Sigmoid colon (tissue), 7 donors: ENCODE data around the gene TENM3. TPM values are rescaled to one million over a fixed set of nuclear protein-coding genes. Genes with fewer than 3 reads are reported as not detected.

Experiments
- DNase-seq: peaks from one replicate; pipeline ENCODE4 v3.0.0-alpha.2; 2019
- H3K27ac ChIP-seq, 4 donors: fragments of 200-600 bp; sonication (generic); one replicate each; pipeline ENCODE4 v1.5.1; 2016 to 2019; ENCODE audit warnings: mild to moderate bottlenecking in 1 of 4
- H3K27me3 ChIP-seq, 3 donors: fragments of 200-600 bp; sonication (generic); one replicate each; pipeline ENCODE4 v1.5.1; 2019; ENCODE audit warnings: mild to moderate bottlenecking in 1 of 3
- H3K36me3 ChIP-seq, 4 donors: fragments of 200-600 bp; sonication (generic); one replicate each; pipeline ENCODE4 v1.5.1; 2016 to 2019
- H3K4me1 ChIP-seq, 4 donors: fragments of 200-600 bp; sonication (generic); one replicate each; pipeline ENCODE4 v1.5.1; 2017 to 2019
- H3K4me3 ChIP-seq, 4 donors: fragments of 200-600 bp; sonication (generic); one replicate each; pipeline ENCODE4 v1.5.1; 2017 to 2019; ENCODE audit warnings: mild to moderate bottlenecking in 2 of 4, moderate library complexity in 1 of 4
- H3K9me3 ChIP-seq, 4 donors: fragments of 200-600 bp in 3 of 4; sonication (generic) in 3 of 4; one replicate each; pipeline versions ENCODE4 v1.5.1 to v1.6.1; 2013 to 2019
- EP300 ChIP-seq, 4 donors: sonication (generic); formaldehyde crosslinking; IDR thresholded peaks; one replicate each; pipeline ENCODE4 v1.6.1; 2017; ENCODE audit warnings: antibody characterized with exemption in 4 of 4
- POLR2A ChIP-seq, 2 donors: fragments of 450-650 bp; IDR thresholded peaks; one replicate each; pipeline ENCODE4 v1.6.1; 2016; ENCODE audit warnings: antibody characterized with exemption in 2 of 2, mild to moderate bottlenecking in 2 of 2, moderate library complexity in 2 of 2
- POLR2AphosphoS5 ChIP-seq, 4 donors: sonication (generic); formaldehyde crosslinking; IDR thresholded peaks; one replicate each; pipeline ENCODE4 v1.6.1; 2017; ENCODE audit warnings: antibody characterized with exemption in 4 of 4
- WGBS, 2 donors: extraction: QIAGEN DNeasy Blood & Tissue Kit; methylation state at CpG; one replicate each; pipeline ENCODE4 v1.1.7; 2013; 5-methylcytosine and 5-hydroxymethylcytosine counted together
- intact Hi-C: fragments of 100-400 bp; cut with DNase I; formaldehyde crosslinking; loops from one replicate; pipeline ENCODE4 v1.15.1; 2023
- polyA plus RNA-seq, 3 donors: library from polyadenylated mRNA; stranded (reverse); fragments of 200-250 nt; gene quantifications; one replicate each; pipeline ENCODE4 v1.2.3, GENCODE V29; 2013
- total RNA-seq, 4 donors: library from RNA; depleted of rRNA; stranded (reverse); fragments of >200 nt; gene quantifications; one replicate each; pipeline ENCODE4 v1.1.0, GENCODE V29; 2016
- TF ChIP-seq, protein P1 (sequence below), 4 experiments: fragments of 450-650 bp in 3 of 4; fragments of 200-600 bp in 1 of 4; IDR thresholded peaks; one replicate each; pipeline ENCODE4 v1.5.1; 2016 to 2019; ENCODE audit warnings: antibody characterized with exemption in 4 of 4, mild to moderate bottlenecking in 3 of 4, moderate library complexity in 2 of 4
- donor health status: healthy with polysubstance abuse.
- donor health status: Bipolar disorder and iron deficiency.
- donor health status: healthy.

The TENM3 gene
- total and polyA plus RNA-seq, 7 donors = 0.60 to 82.3 (median 37.8) TPM; not detected in 1

DNA sequence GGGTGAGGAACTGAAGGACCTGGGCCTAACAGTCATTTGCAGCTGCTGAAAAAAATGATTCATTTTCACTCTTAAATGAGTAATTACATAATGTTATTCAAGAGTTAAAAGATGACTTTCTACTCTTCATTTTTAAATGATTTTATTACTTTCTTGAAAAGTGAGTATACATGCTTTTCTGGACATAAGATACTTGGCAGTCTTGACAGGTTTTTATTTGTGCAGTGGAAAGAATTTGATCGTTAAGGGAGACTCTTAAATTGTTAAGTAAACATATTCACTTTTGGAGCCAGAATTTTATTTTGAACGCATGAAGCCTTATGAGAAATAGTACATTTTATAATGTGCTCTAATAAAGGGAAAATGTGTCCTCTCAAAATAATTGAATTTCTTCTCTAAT, 245.7 kb downstream of the TENM3 start:
- intact Hi-C loops = loop anchor here (5.0 kb wide), 1 partner anchor 63 kb away; no protein-coding TSS in a partner anchor
- DNase-seq = no peak
- Histone ChIP-seq H3K27me3 (no peaks in the 10 kb centered on the region), H3K27ac (no peak overlapping the region), H3K36me3 (no peaks in the 10 kb centered on the region), H3K4me1 (peaks cover 0 to 40% (median 18%) of the 10 kb centered on the region in 4 donors), H3K4me3 (no peak overlapping the region), H3K9me3 (no peaks in the 10 kb centered on the region)
- TF ChIP-seq POLR2AphosphoS5 (IDR thresholded peaks at IDR 0.05) = no peak
- TF ChIP-seq, protein P1, sequence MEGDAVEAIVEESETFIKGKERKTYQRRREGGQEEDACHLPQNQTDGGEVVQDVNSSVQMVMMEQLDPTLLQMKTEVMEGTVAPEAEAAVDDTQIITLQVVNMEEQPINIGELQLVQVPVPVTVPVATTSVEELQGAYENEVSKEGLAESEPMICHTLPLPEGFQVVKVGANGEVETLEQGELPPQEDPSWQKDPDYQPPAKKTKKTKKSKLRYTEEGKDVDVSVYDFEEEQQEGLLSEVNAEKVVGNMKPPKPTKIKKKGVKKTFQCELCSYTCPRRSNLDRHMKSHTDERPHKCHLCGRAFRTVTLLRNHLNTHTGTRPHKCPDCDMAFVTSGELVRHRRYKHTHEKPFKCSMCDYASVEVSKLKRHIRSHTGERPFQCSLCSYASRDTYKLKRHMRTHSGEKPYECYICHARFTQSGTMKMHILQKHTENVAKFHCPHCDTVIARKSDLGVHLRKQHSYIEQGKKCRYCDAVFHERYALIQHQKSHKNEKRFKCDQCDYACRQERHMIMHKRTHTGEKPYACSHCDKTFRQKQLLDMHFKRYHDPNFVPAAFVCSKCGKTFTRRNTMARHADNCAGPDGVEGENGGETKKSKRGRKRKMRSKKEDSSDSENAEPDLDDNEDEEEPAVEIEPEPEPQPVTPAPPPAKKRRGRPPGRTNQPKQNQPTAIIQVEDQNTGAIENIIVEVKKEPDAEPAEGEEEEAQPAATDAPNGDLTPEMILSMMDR (IDR thresholded peaks at IDR 0.05) = no peak
- TF ChIP-seq POLR2A (IDR thresholded peaks at IDR 0.05) = no peak
- TF ChIP-seq EP300 (IDR thresholded peaks at IDR 0.05) = no peak
- 12 to 56% methylated on average over 2 of the region's 2 CpGs for WGBS, 2 donors

- Histone ChIP-seq H3K27ac (no peak overlapping the region), H3K4me3 (no peak overlapping the region), H3K36me3 (no peaks in the 10 kb centered on the region), H3K9me3 (no peaks in the 10 kb centered on the region), H3K27me3 (no peaks in the 10 kb centered on the region), H3K4me1 (peaks cover 0 to 40% (median 18%) of the 10 kb centered on the region in 4 donors)
- intact Hi-C loops = loop anchor here (5.0 kb wide), 1 partner anchor 63 kb away; no protein-coding TSS in a partner anchor
- TF ChIP-seq EP300 (IDR thresholded peaks at IDR 0.05) (no peak), POLR2AphosphoS5 (IDR thresholded peaks at IDR 0.05) (no peak), POLR2A (IDR thresholded peaks at IDR 0.05) (no peak)
- TF ChIP-seq, protein P1 (IDR thresholded peaks at IDR 0.05) = no peak
- DNase-seq = no peak
- WGBS, 2 donors = 90 to 91% methylated on average over 2 of the region's 2 CpGs
These were observed 246.4 kb downstream of the TENM3 start for GRCh38 chr4:182489607-182490006.

- peak overlapping the region in 1 of 4 donors; percentile 23 for H3K4me3 ChIP-seq
- H3K27me3 ChIP-seq = no peaks in the 10 kb centered on the region
- no peak for TF ChIP-seq POLR2A (IDR thresholded peaks at IDR 0.05)
- TF ChIP-seq, protein P1 (IDR thresholded peaks at IDR 0.05) = no peak
- TF ChIP-seq EP300 (IDR thresholded peaks at IDR 0.05) = no peak
- TF ChIP-seq POLR2AphosphoS5 (IDR thresholded peaks at IDR 0.05) = no peak
- intact Hi-C loops = no loop called here
- no peak for DNase-seq
- no peaks in the 10 kb centered on the region for H3K9me3 ChIP-seq
- peak overlapping the region in 3 of 4 donors; percentile 12 to 63 (median 56) for H3K27ac ChIP-seq
- H3K4me1 ChIP-seq = peaks cover 0 to 40% (median 18%) of the 10 kb centered on the region in 4 donors
- no peaks in the 10 kb centered on the region for H3K36me3 ChIP-seq
These were observed 248.5 kb downstream of the TENM3 start for GRCh38 chr4:182491719-182492118.

GRCh38 chr4:182492423-182492822, 249.2 kb downstream of the TENM3 start:
- 11 to 12% methylated on average over 3 of the region's 3 CpGs for WGBS, 2 donors
- peak in 2 of 4 donors; percentile 7 to 32 for TF ChIP-seq POLR2AphosphoS5 (IDR thresholded peaks at IDR 0.05)
- no peak for TF ChIP-seq POLR2A (IDR thresholded peaks at IDR 0.05)
- TF ChIP-seq, protein P1 (IDR thresholded peaks at IDR 0.05) = no peak
- TF ChIP-seq EP300 (IDR thresholded peaks at IDR 0.05) = no peak
- peak overlapping the region in 3 of 4 donors; percentile 12 to 63 (median 56) for H3K27ac ChIP-seq

GRCh38 chr4:182493377-182493776, 250.2 kb downstream of the TENM3 start:
- 82 to 87% methylated on average over 3 of the region's 3 CpGs for WGBS, 2 donors
- DNase-seq = no peak
- intact Hi-C loops = no loop called here
- Histone ChIP-seq H3K27me3 (no peaks in the 10 kb centered on the region), H3K4me1 (peaks cover 0 to 33% (median 15%) of the 10 kb centered on the region in 4 donors), H3K9me3 (no peaks in the 10 kb centered on the region), H3K4me3 (no peak overlapping the region), H3K27ac (peak overlapping the region in 1 of 4 donors; percentile 56), H3K36me3 (no peaks in the 10 kb centered on the region)
- TF ChIP-seq, protein P1 (IDR thresholded peaks at IDR 0.05) = no peak
- TF ChIP-seq POLR2A (IDR thresholded peaks at IDR 0.05) (no peak), POLR2AphosphoS5 (IDR thresholded peaks at IDR 0.05) (no peak), EP300 (IDR thresholded peaks at IDR 0.05) (no peak)

More at GRCh38 chr4:182492423-182492822, 249.2 kb downstream of the TENM3 start:
- intact Hi-C loops = no loop called here
- peak overlapping the region in 3 of 4 donors; percentile 2 to 23 (median 8) for H3K4me3 ChIP-seq
- no peak for DNase-seq
- no peaks in the 10 kb centered on the region for H3K36me3 ChIP-seq
- H3K27me3 ChIP-seq = no peaks in the 10 kb centered on the region
- H3K4me1 ChIP-seq = peaks cover 0 to 40% (median 18%) of the 10 kb centered on the region in 4 donors
- no peaks in the 10 kb centered on the region for H3K9me3 ChIP-seq
